ENCODE data around the gene WIPI1. TPM values are rescaled to one million over a fixed set of nuclear protein-coding genes. Genes with fewer than 3 reads are reported as not detected.

The WIPI1 gene
- total and polyA plus RNA-seq, 2 of the 13 experiments (the other 11 are each of a cell fraction or from before 2014, with no cell fraction given): 29.4 to 141 TPM

GRCh38 chr17:68378268-68379176 lies 78.8 kb downstream of the WIPI1 start (continued):
- TF ChIP-seq TCF12 (IDR thresholded peaks at IDR 0.05): no peak
- peak; percentile 92 for TF ChIP-seq TCF12 (CRISPR knock-in tag; IDR thresholded peaks at IDR 0.05)
- TF ChIP-seq ZNF510 (CRISPR knock-in tag; IDR thresholded peaks at IDR 0.05; ENCODE audit: low read depth): peak; percentile 90; the same call in 1 of the 2 replicates
- TF ChIP-seq ZNF709 (CRISPR knock-in tag; IDR thresholded peaks at IDR 0.05): peak; percentile 70
- TF ChIP-seq ZFP82 (CRISPR knock-in tag; IDR thresholded peaks at IDR 0.05; ENCODE audit: borderline replicate concordance): peak; percentile 80; the same call in 1 of the 2 replicates
- TF ChIP-seq SMAD1 (CRISPR knock-in tag; IDR thresholded peaks at IDR 0.05; ENCODE audit: borderline replicate concordance, low read depth): no peak; the same call in 1 of the 2 replicates
- no peak; the same call in 1 of the 2 replicates for TF ChIP-seq GZF1 (CRISPR knock-in tag; IDR thresholded peaks at IDR 0.05)
- TF ChIP-seq ZNF839 (CRISPR knock-in tag; IDR thresholded peaks at IDR 0.05; ENCODE audit: borderline replicate concordance): no peak
- no peak for TF ChIP-seq ZNF24 (IDR thresholded peaks at IDR 0.05)
- peak; percentile 45 for TF ChIP-seq HNRNPLL (IDR thresholded peaks at IDR 0.05; ENCODE audit: low read depth, low read length, poor library complexity, severe bottlenecking)
- 0 out of 2 replicates have a peak, but pooled peaks have one; percentile 16 for TF ChIP-seq ADNP (CRISPR knock-in tag; IDR thresholded peaks at IDR 0.05)
- peak; percentile 95 for TF ChIP-seq NCOA2 (CRISPR knock-in tag; IDR thresholded peaks at IDR 0.05)
- TF ChIP-seq NRL (CRISPR knock-in tag; IDR thresholded peaks at IDR 0.05; ENCODE audit: borderline replicate concordance): peak; percentile 99
- peak; percentile 87; the same call in 1 of the 2 replicates for TF ChIP-seq FOXJ3 (CRISPR knock-in tag; IDR thresholded peaks at IDR 0.05; ENCODE audit: borderline replicate concordance)
- TF ChIP-seq, protein P1, sequence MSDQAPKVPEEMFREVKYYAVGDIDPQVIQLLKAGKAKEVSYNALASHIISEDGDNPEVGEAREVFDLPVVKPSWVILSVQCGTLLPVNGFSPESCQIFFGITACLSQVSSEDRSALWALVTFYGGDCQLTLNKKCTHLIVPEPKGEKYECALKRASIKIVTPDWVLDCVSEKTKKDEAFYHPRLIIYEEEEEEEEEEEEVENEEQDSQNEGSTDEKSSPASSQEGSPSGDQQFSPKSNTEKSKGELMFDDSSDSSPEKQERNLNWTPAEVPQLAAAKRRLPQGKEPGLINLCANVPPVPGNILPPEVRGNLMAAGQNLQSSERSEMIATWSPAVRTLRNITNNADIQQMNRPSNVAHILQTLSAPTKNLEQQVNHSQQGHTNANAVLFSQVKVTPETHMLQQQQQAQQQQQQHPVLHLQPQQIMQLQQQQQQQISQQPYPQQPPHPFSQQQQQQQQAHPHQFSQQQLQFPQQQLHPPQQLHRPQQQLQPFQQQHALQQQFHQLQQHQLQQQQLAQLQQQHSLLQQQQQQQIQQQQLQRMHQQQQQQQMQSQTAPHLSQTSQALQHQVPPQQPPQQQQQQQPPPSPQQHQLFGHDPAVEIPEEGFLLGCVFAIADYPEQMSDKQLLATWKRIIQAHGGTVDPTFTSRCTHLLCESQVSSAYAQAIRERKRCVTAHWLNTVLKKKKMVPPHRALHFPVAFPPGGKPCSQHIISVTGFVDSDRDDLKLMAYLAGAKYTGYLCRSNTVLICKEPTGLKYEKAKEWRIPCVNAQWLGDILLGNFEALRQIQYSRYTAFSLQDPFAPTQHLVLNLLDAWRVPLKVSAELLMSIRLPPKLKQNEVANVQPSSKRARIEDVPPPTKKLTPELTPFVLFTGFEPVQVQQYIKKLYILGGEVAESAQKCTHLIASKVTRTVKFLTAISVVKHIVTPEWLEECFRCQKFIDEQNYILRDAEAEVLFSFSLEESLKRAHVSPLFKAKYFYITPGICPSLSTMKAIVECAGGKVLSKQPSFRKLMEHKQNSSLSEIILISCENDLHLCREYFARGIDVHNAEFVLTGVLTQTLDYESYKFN (CRISPR knock-in tag; conservative IDR thresholded peaks at IDR 0.05): peak; percentile 92
- TF ChIP-seq ZNF12 (CRISPR knock-in tag; IDR thresholded peaks at IDR 0.05): peak; percentile 78
- TF ChIP-seq AGO2 (optimal IDR thresholded peaks at IDR 0.05; ENCODE audit: low read depth, low read length): peak; percentile 82
- no peak for TF ChIP-seq PBX3 (CRISPR knock-in tag; IDR thresholded peaks at IDR 0.05; ENCODE audit: borderline replicate concordance)
- TF ChIP-seq, protein P2, sequence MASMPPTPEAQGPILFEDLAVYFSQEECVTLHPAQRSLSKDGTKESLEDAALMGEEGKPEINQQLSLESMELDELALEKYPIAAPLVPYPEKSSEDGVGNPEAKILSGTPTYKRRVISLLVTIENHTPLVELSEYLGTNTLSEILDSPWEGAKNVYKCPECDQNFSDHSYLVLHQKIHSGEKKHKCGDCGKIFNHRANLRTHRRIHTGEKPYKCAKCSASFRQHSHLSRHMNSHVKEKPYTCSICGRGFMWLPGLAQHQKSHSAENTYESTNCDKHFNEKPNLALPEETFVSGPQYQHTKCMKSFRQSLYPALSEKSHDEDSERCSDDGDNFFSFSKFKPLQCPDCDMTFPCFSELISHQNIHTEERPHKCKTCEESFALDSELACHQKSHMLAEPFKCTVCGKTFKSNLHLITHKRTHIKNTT (CRISPR knock-in tag; IDR thresholded peaks at IDR 0.05): no peak
- no peak for TF ChIP-seq HNRNPUL1 (IDR thresholded peaks at IDR 0.05; ENCODE audit: low read depth, low read length)
- TF ChIP-seq ZNF333 (CRISPR knock-in tag; IDR thresholded peaks at IDR 0.05; ENCODE audit: borderline replicate concordance): no peak; the same call in none of the 2 replicates
- TF ChIP-seq ZNF598 (CRISPR knock-in tag; IDR thresholded peaks at IDR 0.05; ENCODE audit: borderline replicate concordance): peak; percentile 89
- no peak for TF ChIP-seq MLLT10 (CRISPR knock-in tag; IDR thresholded peaks at IDR 0.05)

Data from HepG2 (cell line).